ENCODE results near the gene PLPP1.

The PLPP1 gene

GRCh38 chr5:55502759-55503158 lies 32.0 kb downstream of the PLPP1 start:
- DNase-seq = no peak

GRCh38 chr5:55498457-55498856 lies 36.3 kb downstream of the PLPP1 start:
- no peak for DNase-seq

GRCh38 chr5:55497712-55498111 lies 37.1 kb downstream of the PLPP1 start:
- no peak for DNase-seq

GRCh38 chr5:55495216-55495615 lies 39.5 kb downstream of the PLPP1 start:
- no peak for DNase-seq

GRCh38 chr5:55492449-55492848 lies 42.3 kb downstream of the PLPP1 start:
- DNase-seq = no peak

- DNase-seq = no peak
Measured at GRCh38 chr5:55485073-55485472, 49.7 kb downstream of the PLPP1 start.

- no peak for DNase-seq
Measured at GRCh38 chr5:55484531-55484930, 50.2 kb downstream of the PLPP1 start.

GRCh38 chr5:55483885-55484284 lies 50.9 kb downstream of the PLPP1 start:
- DNase-seq = no peak

- no peak for DNase-seq
Measured at GRCh38 chr5:55481293-55481855, 53.4 kb downstream of the PLPP1 start.

- DNase-seq = no peak
Measured at GRCh38 chr5:55480781-55481180, 54.0 kb downstream of the PLPP1 start.

- no peak for DNase-seq
Measured at GRCh38 chr5:55472642-55473041, 62.1 kb downstream of the PLPP1 start.

GRCh38 chr5:55471468-55471867 lies 63.3 kb downstream of the PLPP1 start:
- DNase-seq = no peak

- no peak for DNase-seq
Measured at GRCh38 chr5:55470282-55470681, 64.5 kb downstream of the PLPP1 start.

GRCh38 chr5:55469839-55470238 lies 64.9 kb downstream of the PLPP1 start:
- no peak for DNase-seq

GRCh38 chr5:55467862-55468551 lies 66.8 kb downstream of the PLPP1 start:
- DNase-seq = no peak

- DNase-seq = no peak
Measured at GRCh38 chr5:55463613-55464012, 71.2 kb downstream of the PLPP1 start.

- no peak for DNase-seq
Measured at GRCh38 chr5:55459572-55459971, 75.2 kb downstream of the PLPP1 start.

GRCh38 chr5:55456216-55456895 lies 78.4 kb downstream of the PLPP1 start:
- peak; percentile 27 for DNase-seq

GRCh38 chr5:55454282-55454681 lies 80.5 kb downstream of the PLPP1 start:
- DNase-seq = no peak

GRCh38 chr5:55453211-55453610 lies 81.6 kb downstream of the PLPP1 start:
- DNase-seq = no peak

GRCh38 chr5:55451976-55452375 lies 82.8 kb downstream of the PLPP1 start:
- DNase-seq = no peak

- no peak for DNase-seq
Measured at GRCh38 chr5:55450050-55450765, 84.6 kb downstream of the PLPP1 start.

GRCh38 chr5:55446640-55447351 lies 88.0 kb downstream of the PLPP1 start:
- no peak for DNase-seq

All from activated CD4-positive, alpha-beta T cell treated with anti-CD3 and anti-CD28 coated beads, Interleukin-10, Interleukin-2, amounts not matched to agents 100 ng/mL and 50 ng/mL, durations not matched to agents 16 hours and 8 hours (primary cell).